Fibroblast of lung (primary cell): Measurements from ENCODE around the gene IL17RD.

ENCODE experiments used
- CTCF ChIP-seq, 2 donors: IDR thresholded peaks in 1 of 2; conservative IDR thresholded peaks in 1 of 2; 1 replicate in 1 of 2; 2 replicates in 1 of 2; pipeline ENCODE4 v1.5.1; 2011 to 2012; ENCODE audit warnings: low read length in 2 of 2, control low read depth in 1 of 2, inconsistent platforms in 1 of 2, low read depth in 1 of 2, mild to moderate bottlenecking in 1 of 2
- EZH2 ChIP-seq: IDR thresholded peaks from 2 replicates; pipeline ENCODE4 v1.5.1; 2012; ENCODE audit warnings: low read length, control low read depth, mild to moderate bottlenecking; ENCODE audit errors: missing control alignments

GRCh38 chr3:57126244-57126643 lies 38.9 kb downstream of the IL17RD start:
- TF ChIP-seq CTCF (conservative IDR thresholded peaks at IDR 0.05 in 1 of 2, IDR thresholded peaks at IDR 0.05 in 1 of 2; ENCODE audit: low read depth in 1 of 2, low read length in 2 of 2) (no peak), EZH2 (no peak)
